DND-41 (cell line): ENCODE data around the gene C11orf68.

Experiments
- ATAC-seq: fragments of 200-7000 bp; cut with Tn5 transposase; 3 replicates; pipeline ENCODE4 v1.9.1; 2021; ENCODE audit warnings: low read depth; ENCODE audit not compliant: insufficient read depth
- DNase-seq: peaks from one replicate; pipeline ENCODE4 v3.0.0-alpha.2; 2020
- H2AFZ ChIP-seq: 2 replicates; pipeline ENCODE4 v1.6.0; 2012; ENCODE audit warnings: low read depth, low read length
- H3K27ac ChIP-seq: 2 replicates; pipeline ENCODE4 v1.5.1; 2012; ENCODE audit warnings: low read length, inconsistent platforms
- H3K27me3 ChIP-seq: fragments of 200-600 bp; sonication (generic); 2 replicates; pipeline ENCODE4 v1.6.0; 2012; ENCODE audit warnings: low read length, mild to moderate bottlenecking, inconsistent platforms; ENCODE audit not compliant: insufficient read depth, poor library complexity
- H3K36me3 ChIP-seq: 2 replicates; pipeline ENCODE4 v1.5.1; 2012; ENCODE audit warnings: low read length, inconsistent platforms; ENCODE audit not compliant: insufficient read depth
- H3K4me1 ChIP-seq: 2 replicates; pipeline ENCODE4 v1.5.1; 2012; ENCODE audit warnings: mild to moderate bottlenecking, low read length; ENCODE audit not compliant: insufficient read depth
- H3K4me2 ChIP-seq: 2 replicates; pipeline ENCODE4 v1.6.0; 2012; ENCODE audit warnings: mild to moderate bottlenecking, moderate library complexity, low read length, inconsistent platforms; ENCODE audit not compliant: insufficient read depth
- H3K4me3 ChIP-seq, 2 experiments: fragments of 200-600 bp in 1 of 2; shearing (Covaris generic) in 1 of 2; 2 replicates each; pipeline ENCODE4 v1.5.1; 2012 to 2016; ENCODE audit warnings: inconsistent platforms in 2 of 2, low read length in 2 of 2, mild to moderate bottlenecking in 2 of 2, low read depth in 1 of 2, moderate library complexity in 1 of 2
- H3K79me2 ChIP-seq: 2 replicates; pipeline ENCODE4 v1.6.0; 2012; ENCODE audit warnings: low read length, inconsistent platforms; ENCODE audit not compliant: insufficient read depth
- H3K9ac ChIP-seq: 2 replicates; pipeline ENCODE4 v1.6.0; 2012; ENCODE audit warnings: low read depth, mild to moderate bottlenecking, inconsistent platforms, low read length, moderate library complexity
- H3K9me3 ChIP-seq: 2 replicates; pipeline ENCODE4 v1.5.1; 2012; ENCODE audit warnings: low read length, moderate library complexity, mild to moderate bottlenecking, inconsistent platforms; ENCODE audit not compliant: insufficient read depth, severe bottlenecking
- H4K20me1 ChIP-seq: 2 replicates; pipeline ENCODE4 v1.6.0; 2012; ENCODE audit warnings: low read length; ENCODE audit not compliant: insufficient read depth
- CTCF ChIP-seq: IDR thresholded peaks from 2 replicates; pipeline ENCODE4 v1.5.1; 2012; ENCODE audit warnings: borderline replicate concordance, low read length, moderate library complexity, mild to moderate bottlenecking; ENCODE audit not compliant: poor library complexity, severe bottlenecking; ENCODE audit errors: extremely low read depth
- EZH2 ChIP-seq: IDR thresholded peaks from 3 replicates; pipeline ENCODE4 v1.6.1; 2012; ENCODE audit warnings: borderline replicate concordance, low read depth, mild to moderate bottlenecking, moderate library complexity, low read length, inconsistent platforms; ENCODE audit not compliant: severe bottlenecking

The C11orf68 gene

GRCh38 chr11:65906602-65907001 is 12.3 kb downstream of the C11orf68 start:
- Histone ChIP-seq H3K4me2 (no peak overlapping the region), H3K36me3 (no peaks in the 10 kb centered on the region), H4K20me1 (no peaks in the 10 kb centered on the region), H3K27me3 (peaks cover 14% of the 10 kb centered on the region), H3K9me3 (no peaks in the 10 kb centered on the region), H3K4me3 (no peak overlapping the region), H2AFZ (no peak overlapping the region), H3K4me1 (peaks cover 6% of the 10 kb centered on the region), H3K27ac (no peak overlapping the region), H3K79me2 (no peaks in the 10 kb centered on the region), H3K9ac (no peak overlapping the region)
- no peak for TF ChIP-seq CTCF
- TF ChIP-seq EZH2: no peak
- DNase-seq (no peak), ATAC-seq (no peak)

GRCh38 chr11:65903715-65904114 is 15.1 kb downstream of the C11orf68 start:
- Histone ChIP-seq H4K20me1 (0 out of 2 replicates have a peak, but pooled peaks cover 5% of the 10 kb centered on the region), H3K4me2 (no peak overlapping the region), H3K4me3 (no peak overlapping the region), H3K9me3 (no peaks in the 10 kb centered on the region), H3K4me1 (peaks cover 19% of the 10 kb centered on the region), H3K79me2 (no peaks in the 10 kb centered on the region), H3K36me3 (no peaks in the 10 kb centered on the region), H2AFZ (no peak overlapping the region), H3K27ac (no peak overlapping the region), H3K9ac (no peak overlapping the region), H3K27me3 (peaks cover 43% of the 10 kb centered on the region)
- no peak for TF ChIP-seq EZH2
- TF ChIP-seq CTCF: no peak
- ATAC-seq (no peak), DNase-seq (no peak)

- H2AFZ ChIP-seq: no peak overlapping the region
Observed at GRCh38 chr11:65903068-65903481, 15.8 kb downstream of the C11orf68 start.

More at GRCh38 chr11:65903068-65903481, 15.8 kb downstream of the C11orf68 start:
- H3K79me2 ChIP-seq: no peaks in the 10 kb centered on the region
- no peaks in the 10 kb centered on the region for H3K36me3 ChIP-seq
- H3K4me2 ChIP-seq: no peak overlapping the region
- ATAC-seq (no peak), DNase-seq (no peak)
- no peak overlapping the region for H3K27ac ChIP-seq
- TF ChIP-seq EZH2: no peak
- no peak for TF ChIP-seq CTCF
- peaks cover 23% of the 10 kb centered on the region for H3K4me1 ChIP-seq
- H3K4me3 ChIP-seq: no peak overlapping the region
- no peaks in the 10 kb centered on the region for H3K9me3 ChIP-seq
- H3K27me3 ChIP-seq: peaks cover 47% of the 10 kb centered on the region
- no peak overlapping the region for H3K9ac ChIP-seq
- 0 out of 2 replicates have a peak, but pooled peaks cover 5% of the 10 kb centered on the region for H4K20me1 ChIP-seq
